ENCODE results near the gene PGLYRP1.

- no peak for TF ChIP-seq EZH2 (IDR thresholded peaks at IDR 0.05; ENCODE audit: insufficient read depth, poor library complexity, severe bottlenecking)
- no peak for TF ChIP-seq EZH2phosphoT487 (IDR thresholded peaks at IDR 0.05; ENCODE audit: insufficient read depth, low read depth)
Measured at GRCh38 chr19:46030812-46031550, 8.1 kb upstream of the PGLYRP1 start.

All from GM23248 (cell line).